Upper lobe of right lung (tissue), 1 donor: ENCODE results near the gene RGR. TPM values are rescaled to one million over a fixed set of nuclear protein-coding genes. Genes with fewer than 3 reads are reported as not detected.

Source experiments
- ATAC-seq: fragments of 200-7000 bp; cut with Tn5 transposase; one replicate; pipeline ENCODE4 v1.9.1; 2020; ENCODE audit warnings: mild to moderate bottlenecking, moderate library complexity
- DNase-seq: peaks from one replicate; pipeline ENCODE4 v3.0.0-alpha.2; 2020
- H3K27ac ChIP-seq: fragments of 200-600 bp; one replicate; pipeline ENCODE4 v1.8.0; 2022
- H3K27me3 ChIP-seq: fragments of 200-600 bp; one replicate; pipeline ENCODE4 v1.8.0; 2022; ENCODE audit warnings: mild to moderate bottlenecking
- H3K36me3 ChIP-seq: fragments of 200-600 bp; one replicate; pipeline ENCODE4 v1.8.0; 2022
- H3K4me1 ChIP-seq: fragments of 200-600 bp; one replicate; pipeline ENCODE4 v1.8.0; 2022
- H3K4me3 ChIP-seq: fragments of 200-600 bp; one replicate; pipeline ENCODE4 v1.8.0; 2022; ENCODE audit warnings: mild to moderate bottlenecking
- H3K9me3 ChIP-seq: fragments of 200-600 bp; one replicate; pipeline ENCODE4 v1.8.0; 2022
- CTCF ChIP-seq: fragments of 200-600 bp; IDR thresholded peaks from one replicate; pipeline ENCODE4 v1.8.0; 2022; ENCODE audit warnings: antibody characterized with exemption
- intact Hi-C: fragments of 100-400 bp; cut with DNase I; formaldehyde crosslinking; loops from one replicate; pipeline ENCODE4 v1.11.0; 2022
- long read RNA-seq: library from polyadenylated mRNA; unstranded; transcript quantifications from one replicate; pipeline ENCODE4 v2.0.0, GENCODE V29; 2021
- total RNA-seq: library from RNA; stranded (reverse); fragmentation: NEBNext Ultra II Directional; extraction: Animal tissue kit (Norgen Biotek cat#: 25700); gene quantifications from one replicate; pipeline ENCODE4 v1.2.1, GENCODE V29; 2021
- donor health status: DM: no; HTN: yes; CAD: no; lungs with severe emphysema.

Gene RGR
- 0.41 TPM for total RNA-seq
- long read RNA-seq, partial matches to known transcripts = 0 of 1 reads
- long read RNA-seq, other reads (novel, unspliced or antisense) = 1 of 1 reads

GRCh38 chr10:84244651-84245270 lies at the start of gene RGR:
RGR (plus strand) TSS chr10:84245053; CDS start chr10:84245091, 38 bp downstream.
- DNase-seq = no peak

GRCh38 chr10:84196083-84196482 lies 48.8 kb upstream of the RGR start:
- Histone ChIP-seq H3K36me3 (no peaks in the 10 kb centered on the region), H3K27me3 (peaks cover 40% of the 10 kb centered on the region), H3K4me3 (no peak overlapping the region), H3K9me3 (no peaks in the 10 kb centered on the region), H3K27ac (no peak overlapping the region), H3K4me1 (peaks cover 5% of the 10 kb centered on the region)
- DNase-seq (no peak), ATAC-seq (no peak)
- no peak for TF ChIP-seq CTCF
- intact Hi-C loops = no loop called here

More at GRCh38 chr10:84244651-84245270, at the start of gene RGR:
- no peaks in the 10 kb centered on the region for H3K36me3 ChIP-seq
- no peaks in the 10 kb centered on the region for H3K9me3 ChIP-seq
- no peak for TF ChIP-seq CTCF
- H3K4me3 ChIP-seq = no peak within 1 kb of the TSS
- H3K27me3 ChIP-seq = no peaks in the 10 kb centered on the region
- H3K4me1 ChIP-seq = no peaks in the 10 kb centered on the region
- peak; percentile 49 for ATAC-seq
- H3K27ac ChIP-seq = peak within 1 kb of the TSS; percentile 25
- intact Hi-C loops = no loop called here

- H3K27me3 ChIP-seq = peaks cover 40% of the 10 kb centered on the region
- DNase-seq = peak; percentile 50
- TF ChIP-seq CTCF = no peak
- H3K27ac ChIP-seq = no peak overlapping the region
- intact Hi-C loops = no loop called here
- no peak overlapping the region for H3K4me3 ChIP-seq
- H3K9me3 ChIP-seq = no peaks in the 10 kb centered on the region
- H3K4me1 ChIP-seq = peaks cover 5% of the 10 kb centered on the region
- no peaks in the 10 kb centered on the region for H3K36me3 ChIP-seq
- ATAC-seq = no peak
Observed at GRCh38 chr10:84196941-84197340, 47.9 kb upstream of the RGR start.

GRCh38 chr10:84197643-84198042 lies 47.2 kb upstream of the RGR start:
- Histone ChIP-seq H3K9me3 (no peaks in the 10 kb centered on the region), H3K27ac (no peak overlapping the region), H3K36me3 (no peaks in the 10 kb centered on the region), H3K4me1 (peaks cover 5% of the 10 kb centered on the region), H3K4me3 (no peak overlapping the region), H3K27me3 (peaks cover 40% of the 10 kb centered on the region)
- peak; percentile 50 for DNase-seq
- no peak for TF ChIP-seq CTCF
- ATAC-seq = no peak
- intact Hi-C loops = no loop called here

- peaks cover 39% of the 10 kb centered on the region for H3K27me3 ChIP-seq
Observed at GRCh38 chr10:84198206-84198915, 46.5 kb upstream of the RGR start.

More at GRCh38 chr10:84198206-84198915, 46.5 kb upstream of the RGR start:
- no peaks in the 10 kb centered on the region for H3K36me3 ChIP-seq
- ATAC-seq (no peak), DNase-seq (peak; percentile 28)
- no peak overlapping the region for H3K27ac ChIP-seq
- H3K9me3 ChIP-seq = no peaks in the 10 kb centered on the region
- peaks cover 5% of the 10 kb centered on the region for H3K4me1 ChIP-seq
- no peak overlapping the region for H3K4me3 ChIP-seq
- intact Hi-C loops = no loop called here
- TF ChIP-seq CTCF = no peak
